WTC11 (cell line): ENCODE data around the gene RNF20. TPM values are rescaled to one million over a fixed set of nuclear protein-coding genes. Genes with fewer than 3 reads are reported as not detected.

Experiments used
- ATAC-seq: fragments of 200-7000 bp; cut with Tn5 transposase; 2 replicates; pipeline ENCODE4 v1.10.0; 2021; ENCODE audit warnings: mild to moderate bottlenecking, moderate library complexity
- CTCF ChIA-PET: fragments of 300-600 bp; sonication (Branson Sonifier 250); formaldehyde crosslinking; loops from one replicate; lab custom pipeline; 2021; ENCODE audit warnings: antibody characterized with exemption; lab: Charles Lee
- POLR2A ChIA-PET: fragments of 350-600 bp; sonication (Branson Sonifier 250); formaldehyde crosslinking; loops from one replicate; lab custom pipeline; 2021; ENCODE audit warnings: antibody characterized with exemption; lab: Charles Lee
- DNase-seq: peaks from one replicate; pipeline ENCODE4 v3.0.0; 2021; ENCODE audit warnings: low spot score
- H3K27ac Mint-ChIP-seq: 2 replicates; pipeline ENCODE4 v1.8.0; 2021; ENCODE audit warnings: mixed read lengths
- H3K27me3 Mint-ChIP-seq: 2 replicates; pipeline ENCODE4 v1.8.0; 2021; ENCODE audit warnings: low read depth, mild to moderate bottlenecking, moderate library complexity, mixed read lengths
- H3K36me3 Mint-ChIP-seq: 2 replicates; pipeline ENCODE4 v1.8.0; 2021; ENCODE audit warnings: mixed read lengths
- H3K4me1 Mint-ChIP-seq: 2 replicates; pipeline ENCODE4 v1.8.0; 2022; ENCODE audit warnings: mixed read lengths
- H3K4me3 Mint-ChIP-seq: 2 replicates; pipeline ENCODE4 v1.8.0; 2021; ENCODE audit warnings: mild to moderate bottlenecking, moderate library complexity, mixed read lengths
- H3K9me3 Mint-ChIP-seq: 2 replicates; pipeline ENCODE4 v1.8.0; 2021; ENCODE audit warnings: mixed read lengths
- AFF4 ChIP-seq: sonication (generic); formaldehyde crosslinking; IDR thresholded peaks from 2 replicates; pipeline ENCODE4 v1.8.1; 2023; ENCODE audit warnings: mild to moderate bottlenecking, missing genetic modification reagents, borderline replicate concordance
- AR ChIP-seq: fragments of 250-450 bp; sonication (Bioruptor Pico); IDR thresholded peaks from 2 replicates; pipeline ENCODE4 v1.9.0; 2021; ENCODE audit warnings: mild to moderate bottlenecking
- CREM ChIP-seq: sonication (generic); formaldehyde crosslinking; IDR thresholded peaks from 2 replicates; pipeline ENCODE4 v1.8.1; 2022; ENCODE audit warnings: mild to moderate bottlenecking, missing genetic modification reagents, moderate library complexity
- ELF4 ChIP-seq: sonication (generic); formaldehyde crosslinking; IDR thresholded peaks from 2 replicates; pipeline ENCODE4 v1.8.1; 2022; ENCODE audit warnings: low read depth, mild to moderate bottlenecking, moderate library complexity, missing genetic modification reagents
- EMX1 ChIP-seq: fragments of 250-450 bp; sonication (Bioruptor Pico); IDR thresholded peaks from 2 replicates; pipeline ENCODE4 v1.8.0; 2021; ENCODE audit warnings: mild to moderate bottlenecking
- ETV6 ChIP-seq: sonication (generic); formaldehyde crosslinking; IDR thresholded peaks from 2 replicates; pipeline ENCODE4 v1.8.1; 2022; ENCODE audit warnings: mild to moderate bottlenecking, missing genetic modification reagents
- GABPB1 ChIP-seq: sonication (generic); formaldehyde crosslinking; IDR thresholded peaks from 2 replicates; pipeline ENCODE4 v1.8.1; 2023; ENCODE audit warnings: mild to moderate bottlenecking, missing genetic modification reagents
- GRHL2 ChIP-seq: fragments of 250-450 bp; sonication (Bioruptor Pico); IDR thresholded peaks from 2 replicates; pipeline ENCODE4 v1.8.0; 2022; ENCODE audit warnings: mild to moderate bottlenecking, moderate library complexity; ENCODE audit not compliant: insufficient replicate concordance, severe bottlenecking
- MAX ChIP-seq: sonication (generic); formaldehyde crosslinking; IDR thresholded peaks from 2 replicates; pipeline ENCODE4 v1.8.0; 2022; ENCODE audit warnings: mild to moderate bottlenecking, missing genetic modification reagents
- MLX ChIP-seq: sonication (generic); formaldehyde crosslinking; IDR thresholded peaks from 2 replicates; pipeline ENCODE4 v1.8.1; 2023; ENCODE audit warnings: mild to moderate bottlenecking, missing genetic modification reagents, moderate library complexity
- MYBL2 ChIP-seq: sonication (generic); formaldehyde crosslinking; IDR thresholded peaks from 2 replicates; pipeline ENCODE4 v1.8.1; 2023; ENCODE audit warnings: mild to moderate bottlenecking, moderate library complexity, missing genetic modification reagents
- NFATC4 ChIP-seq: fragments of 250-450 bp; sonication (Bioruptor Pico); IDR thresholded peaks from 2 replicates; pipeline ENCODE4 v1.9.0; 2021; ENCODE audit warnings: mild to moderate bottlenecking
- NFYB ChIP-seq: sonication (generic); formaldehyde crosslinking; conservative IDR thresholded peaks from 2 replicates; pipeline ENCODE4 v1.8.0; 2022; ENCODE audit warnings: low read depth, missing genetic modification reagents
- NR1H2 ChIP-seq: sonication (generic); formaldehyde crosslinking; IDR thresholded peaks from 2 replicates; pipeline ENCODE4 v1.9.0; 2021; ENCODE audit warnings: mild to moderate bottlenecking, moderate library complexity, missing genetic modification reagents
- SMAD4 ChIP-seq: sonication (generic); formaldehyde crosslinking; IDR thresholded peaks from 2 replicates; pipeline ENCODE4 v1.8.0; 2022; ENCODE audit warnings: mild to moderate bottlenecking, missing genetic modification reagents
- TEAD1 ChIP-seq: sonication (generic); formaldehyde crosslinking; IDR thresholded peaks from 2 replicates; pipeline ENCODE4 v1.8.0; 2022; ENCODE audit warnings: mild to moderate bottlenecking, missing genetic modification reagents
- ZMAT4 ChIP-seq: fragments of 250-450 bp; sonication (Bioruptor Pico); IDR thresholded peaks from 2 replicates; pipeline ENCODE4 v1.9.0; 2021; ENCODE audit warnings: mild to moderate bottlenecking
- ZNF317 ChIP-seq: sonication (generic); formaldehyde crosslinking; IDR thresholded peaks from 2 replicates; pipeline ENCODE4 v1.8.1; 2023; ENCODE audit warnings: low read depth, mild to moderate bottlenecking, moderate library complexity, missing genetic modification reagents, borderline replicate concordance
- ZNF671 ChIP-seq: fragments of 250-450 bp; sonication (Bioruptor Pico); IDR thresholded peaks from 2 replicates; pipeline ENCODE4 v1.8.0; 2021; ENCODE audit warnings: mild to moderate bottlenecking
- total RNA-seq: library from RNA; stranded (reverse); gene quantifications from 3 replicates; pipeline ENCODE4 v1.2.3, GENCODE V29; 2021
- TF ChIP-seq, protein P1 (sequence below): sonication (generic); formaldehyde crosslinking; IDR thresholded peaks from 2 replicates; pipeline ENCODE4 v1.8.0; 2023; ENCODE audit warnings: missing genetic modification reagents
- TF ChIP-seq, protein P2 (sequence below): sonication (generic); formaldehyde crosslinking; IDR thresholded peaks from 2 replicates; pipeline ENCODE4 v1.8.1; 2022; ENCODE audit warnings: low read depth, mild to moderate bottlenecking, moderate library complexity, missing genetic modification reagents, borderline replicate concordance
- TF ChIP-seq, protein P3 (sequence below): fragments of 250-450 bp; sonication (Bioruptor Pico); conservative IDR thresholded peaks from 2 replicates; pipeline ENCODE4 v1.9.0; 2021; ENCODE audit warnings: mild to moderate bottlenecking
- TF ChIP-seq, protein P4 (sequence below): sonication (generic); formaldehyde crosslinking; IDR thresholded peaks from 2 replicates; pipeline ENCODE4 v1.8.1; 2023; ENCODE audit warnings: mild to moderate bottlenecking, missing genetic modification reagents

RNF20 gene
- total RNA-seq, 1 experiment from 2014 or later, result 52.6 TPM

DNA sequence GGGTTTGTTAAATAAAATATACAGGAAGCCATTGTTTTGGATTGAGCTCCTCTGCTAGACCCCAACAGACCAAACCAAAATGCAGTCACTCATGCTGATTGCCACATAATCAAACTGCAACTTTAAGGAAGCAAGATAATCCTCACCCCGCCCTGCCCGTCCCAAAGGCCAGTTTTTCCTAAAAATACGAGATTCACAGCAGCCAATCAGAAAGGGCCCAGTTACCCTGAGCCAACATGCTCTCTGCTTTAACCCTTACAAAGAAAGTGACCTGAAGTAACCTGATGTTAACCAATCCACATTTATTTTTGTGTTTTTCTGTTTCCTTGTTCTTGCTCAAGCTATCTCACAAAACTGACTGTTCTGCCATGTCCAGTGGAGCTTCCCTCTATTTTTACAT, 21.5 kb upstream of the RNF20 start (continued):
- TF ChIP-seq AR (CRISPR knock-in tag) (no peak), GRHL2 (CRISPR knock-in tag) (no peak), ZNF671 (no peak), NFYB (CRISPR knock-in tag) (no peak), MYBL2 (CRISPR knock-in tag) (no peak), CREM (no peak), AFF4 (CRISPR knock-in tag) (no peak), ZMAT4 (no peak)
- TF ChIP-seq, protein P1, sequence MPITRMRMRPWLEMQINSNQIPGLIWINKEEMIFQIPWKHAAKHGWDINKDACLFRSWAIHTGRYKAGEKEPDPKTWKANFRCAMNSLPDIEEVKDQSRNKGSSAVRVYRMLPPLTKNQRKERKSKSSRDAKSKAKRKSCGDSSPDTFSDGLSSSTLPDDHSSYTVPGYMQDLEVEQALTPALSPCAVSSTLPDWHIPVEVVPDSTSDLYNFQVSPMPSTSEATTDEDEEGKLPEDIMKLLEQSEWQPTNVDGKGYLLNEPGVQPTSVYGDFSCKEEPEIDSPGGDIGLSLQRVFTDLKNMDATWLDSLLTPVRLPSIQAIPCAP (CRISPR knock-in tag), result no peak
- TF ChIP-seq, protein P2, sequence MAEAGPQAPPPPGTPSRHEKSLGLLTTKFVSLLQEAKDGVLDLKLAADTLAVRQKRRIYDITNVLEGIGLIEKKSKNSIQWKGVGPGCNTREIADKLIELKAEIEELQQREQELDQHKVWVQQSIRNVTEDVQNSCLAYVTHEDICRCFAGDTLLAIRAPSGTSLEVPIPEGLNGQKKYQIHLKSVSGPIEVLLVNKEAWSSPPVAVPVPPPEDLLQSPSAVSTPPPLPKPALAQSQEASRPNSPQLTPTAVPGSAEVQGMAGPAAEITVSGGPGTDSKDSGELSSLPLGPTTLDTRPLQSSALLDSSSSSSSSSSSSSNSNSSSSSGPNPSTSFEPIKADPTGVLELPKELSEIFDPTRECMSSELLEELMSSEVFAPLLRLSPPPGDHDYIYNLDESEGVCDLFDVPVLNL (CRISPR knock-in tag), result no peak
- TF ChIP-seq, all 79 proteins: peak for 0

GRCh38 chr9:101513351-101513750, 20.3 kb upstream of the RNF20 start:
- peaks cover 4% of the 10 kb centered on the region for H3K9me3 Mint-ChIP-seq
- CTCF ChIA-PET, result interaction anchor here (0.8 to 1.1 kb wide), 2 partner anchors 17 to 64 kb away, joined by 5 to 6 read pairs; no protein-coding TSS in a partner anchor
- no peaks in the 10 kb centered on the region for H3K36me3 Mint-ChIP-seq
- no peak overlapping the region for H3K27ac Mint-ChIP-seq
- no peak for DNase-seq
- POLR2A ChIA-PET, result no interaction called here
- H3K4me1 Mint-ChIP-seq, result peaks cover 39% of the 10 kb centered on the region
- H3K4me3 Mint-ChIP-seq, result no peak overlapping the region
- H3K27me3 Mint-ChIP-seq, result no peaks in the 10 kb centered on the region
- peak; percentile 58 for ATAC-seq
- TF ChIP-seq TEAD1 (CRISPR knock-in tag), result no peak
- TF ChIP-seq ELF4 (CRISPR knock-in tag), result no peak
- TF ChIP-seq, protein P3, sequence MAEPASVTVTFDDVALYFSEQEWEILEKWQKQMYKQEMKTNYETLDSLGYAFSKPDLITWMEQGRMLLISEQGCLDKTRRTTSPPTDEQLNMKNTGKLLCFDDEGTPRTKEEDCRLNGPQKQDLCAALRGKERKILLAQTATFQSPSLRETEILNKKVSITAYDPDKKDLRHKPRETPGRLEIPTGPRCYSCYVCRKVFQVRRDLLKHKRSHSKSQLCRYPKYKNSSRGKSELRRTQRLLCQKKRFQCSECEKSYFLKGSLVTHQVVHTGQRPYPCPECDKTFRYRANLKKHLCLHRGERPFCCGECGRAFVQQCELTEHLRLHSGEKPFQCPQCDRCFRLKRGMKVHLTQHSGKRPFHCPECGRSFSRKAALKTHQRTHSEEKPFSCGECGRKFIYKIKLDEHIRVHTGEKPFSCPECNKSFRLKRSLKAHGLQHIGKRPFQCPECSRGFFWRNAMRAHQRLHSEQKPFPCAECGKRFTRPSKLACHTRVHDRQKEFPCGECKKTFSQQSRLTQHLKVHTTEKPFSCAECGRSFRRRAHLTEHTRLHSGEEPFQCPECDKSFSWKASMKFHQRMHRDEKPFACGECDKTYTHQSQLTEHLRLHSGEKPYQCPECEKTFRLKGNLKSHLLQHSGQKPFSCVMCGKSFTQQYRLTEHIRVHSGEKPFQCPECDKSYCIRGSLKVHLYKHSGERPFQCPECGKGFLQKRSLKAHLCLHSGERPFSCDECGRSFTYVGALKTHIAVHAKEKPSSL (CRISPR knock-in tag), result no peak
- no peak for TF ChIP-seq NR1H2
- no peak for TF ChIP-seq NFATC4 (CRISPR knock-in tag)
- TF ChIP-seq ZNF317, result no peak
- TF ChIP-seq MLX (CRISPR knock-in tag), result no peak
- no peak for TF ChIP-seq EMX1 (CRISPR knock-in tag)
- no peak for TF ChIP-seq MAX (CRISPR knock-in tag)
- TF ChIP-seq, protein P4, sequence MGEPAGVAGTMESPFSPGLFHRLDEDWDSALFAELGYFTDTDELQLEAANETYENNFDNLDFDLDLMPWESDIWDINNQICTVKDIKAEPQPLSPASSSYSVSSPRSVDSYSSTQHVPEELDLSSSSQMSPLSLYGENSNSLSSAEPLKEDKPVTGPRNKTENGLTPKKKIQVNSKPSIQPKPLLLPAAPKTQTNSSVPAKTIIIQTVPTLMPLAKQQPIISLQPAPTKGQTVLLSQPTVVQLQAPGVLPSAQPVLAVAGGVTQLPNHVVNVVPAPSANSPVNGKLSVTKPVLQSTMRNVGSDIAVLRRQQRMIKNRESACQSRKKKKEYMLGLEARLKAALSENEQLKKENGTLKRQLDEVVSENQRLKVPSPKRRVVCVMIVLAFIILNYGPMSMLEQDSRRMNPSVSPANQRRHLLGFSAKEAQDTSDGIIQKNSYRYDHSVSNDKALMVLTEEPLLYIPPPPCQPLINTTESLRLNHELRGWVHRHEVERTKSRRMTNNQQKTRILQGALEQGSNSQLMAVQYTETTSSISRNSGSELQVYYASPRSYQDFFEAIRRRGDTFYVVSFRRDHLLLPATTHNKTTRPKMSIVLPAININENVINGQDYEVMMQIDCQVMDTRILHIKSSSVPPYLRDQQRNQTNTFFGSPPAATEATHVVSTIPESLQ (CRISPR knock-in tag), result no peak
- TF ChIP-seq SMAD4 (CRISPR knock-in tag), result no peak
- no peak for TF ChIP-seq MYBL2 (CRISPR knock-in tag)
- no peak for TF ChIP-seq GABPB1
- TF ChIP-seq CREM, result no peak
- TF ChIP-seq ETV6 (CRISPR knock-in tag), result no peak
